Natural killer cell treated with Interleukin-12 subunit alpha and Interleukin-12 subunit beta and Interleukin-15 and Interleukin-18, amount 100 ng/mL, for 72 hours (primary cell): Measurements from ENCODE around the gene RASGEF1C. TPM values are rescaled to one million over a fixed set of nuclear protein-coding genes. Genes with fewer than 3 reads are reported as not detected.

Experiments
- ATAC-seq, 2 donors: fragments of 150-1000 bp; cut with Tn5 transposase in 1 of 2; sonication (Bioruptor Pico), chemical (Tn5 transposase) in 1 of 2; 2 replicates each; pipeline ENCODE4 v1.10.0; 2021
- DNase-seq: peaks from one replicate; pipeline ENCODE4 v3.0.0; 2022; ENCODE audit warnings: low spot score
- H3K27ac Mint-ChIP-seq, 2 donors: 1 replicate in 1 of 2; 2 replicates in 1 of 2; pipeline ENCODE4 v1.8.0; 2022; ENCODE audit warnings: mixed read lengths in 2 of 2, mild to moderate bottlenecking in 1 of 2, moderate library complexity in 1 of 2
- H3K27me3 Mint-ChIP-seq, 2 donors: 1 replicate in 1 of 2; 2 replicates in 1 of 2; pipeline ENCODE4 v1.8.0; 2022; ENCODE audit warnings: mixed read lengths in 2 of 2
- H3K36me3 Mint-ChIP-seq: one replicate; pipeline ENCODE4 v1.8.0; 2022; ENCODE audit warnings: mixed read lengths
- H3K4me1 Mint-ChIP-seq, 2 donors: 1 replicate in 1 of 2; 2 replicates in 1 of 2; pipeline ENCODE4 v1.8.0; 2022; ENCODE audit warnings: low read depth in 2 of 2, mixed read lengths in 2 of 2, mild to moderate bottlenecking in 1 of 2
- H3K4me3 Mint-ChIP-seq: one replicate; pipeline ENCODE4 v1.8.0; 2022; ENCODE audit warnings: mixed read lengths
- H3K9me3 Mint-ChIP-seq: 2 replicates; pipeline ENCODE4 v1.8.0; 2022; ENCODE audit warnings: mixed read lengths
- total RNA-seq, 2 donors: library from RNA; stranded (reverse); gene quantifications; one replicate each; pipeline ENCODE4 v1.2.3, GENCODE V29; 2022

RASGEF1C gene
- total RNA-seq, 2 donors from 2014 or later: not detected

DNA sequence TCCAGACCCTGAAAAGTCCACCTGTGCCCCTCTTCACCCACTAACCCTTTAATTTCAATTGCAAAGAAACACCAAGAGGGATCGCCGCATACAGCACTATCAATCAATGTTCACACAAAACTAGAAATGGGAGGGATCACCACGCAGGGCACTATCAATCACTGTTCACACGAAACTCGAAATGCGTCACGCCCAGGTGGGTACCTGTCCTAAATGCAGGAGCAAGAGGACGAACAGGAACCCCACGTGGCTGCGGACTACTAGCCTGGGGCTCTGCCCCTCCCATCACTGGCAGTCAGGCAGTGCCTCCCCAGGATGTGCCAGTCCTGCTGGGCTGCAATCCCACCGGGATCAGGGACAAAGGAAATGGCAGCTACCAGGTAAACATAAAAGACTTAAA, 28.2 kb downstream of the RASGEF1C start:
- H3K36me3 Mint-ChIP-seq: no peaks in the 10 kb centered on the region
- no peak overlapping the region for H3K4me3 Mint-ChIP-seq
- DNase-seq: no peak
- no peak overlapping the region for H3K27ac Mint-ChIP-seq
- no peak for ATAC-seq
- H3K9me3 Mint-ChIP-seq: no peaks in the 10 kb centered on the region
- peaks cover 0 to 3% of the 10 kb centered on the region in 2 donors for H3K4me1 Mint-ChIP-seq
- H3K27me3 Mint-ChIP-seq: peaks cover 0 to 9% of the 10 kb centered on the region in 2 donors

DNA sequence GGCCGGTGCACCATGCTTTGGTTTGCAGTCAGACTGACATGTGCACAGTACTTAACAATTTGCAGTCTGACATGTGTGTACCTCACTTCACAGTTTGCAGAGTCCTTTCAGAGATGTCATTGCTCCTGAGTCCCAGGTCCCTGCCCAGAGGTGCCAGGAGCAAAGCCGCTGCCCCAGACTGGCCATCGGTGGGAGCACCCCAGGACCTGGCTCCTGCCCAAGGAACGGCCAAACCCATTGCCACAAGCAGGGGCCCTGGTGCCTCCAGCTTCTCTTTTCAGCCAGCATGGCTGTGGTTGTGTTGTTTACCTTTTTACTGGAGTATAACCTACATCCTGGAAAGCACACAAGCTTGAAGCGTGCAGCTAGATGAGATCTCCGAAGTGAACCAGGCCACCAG, 28.6 kb downstream of the RASGEF1C start:
- DNase-seq (no peak), ATAC-seq (no peak)
- H3K27ac Mint-ChIP-seq: no peak overlapping the region
- no peak overlapping the region for H3K4me3 Mint-ChIP-seq
- no peaks in the 10 kb centered on the region for H3K9me3 Mint-ChIP-seq
- H3K4me1 Mint-ChIP-seq: peaks cover 0 to 3% of the 10 kb centered on the region in 2 donors
- H3K36me3 Mint-ChIP-seq: no peaks in the 10 kb centered on the region
- peaks cover 0 to 9% of the 10 kb centered on the region in 2 donors for H3K27me3 Mint-ChIP-seq

DNA sequence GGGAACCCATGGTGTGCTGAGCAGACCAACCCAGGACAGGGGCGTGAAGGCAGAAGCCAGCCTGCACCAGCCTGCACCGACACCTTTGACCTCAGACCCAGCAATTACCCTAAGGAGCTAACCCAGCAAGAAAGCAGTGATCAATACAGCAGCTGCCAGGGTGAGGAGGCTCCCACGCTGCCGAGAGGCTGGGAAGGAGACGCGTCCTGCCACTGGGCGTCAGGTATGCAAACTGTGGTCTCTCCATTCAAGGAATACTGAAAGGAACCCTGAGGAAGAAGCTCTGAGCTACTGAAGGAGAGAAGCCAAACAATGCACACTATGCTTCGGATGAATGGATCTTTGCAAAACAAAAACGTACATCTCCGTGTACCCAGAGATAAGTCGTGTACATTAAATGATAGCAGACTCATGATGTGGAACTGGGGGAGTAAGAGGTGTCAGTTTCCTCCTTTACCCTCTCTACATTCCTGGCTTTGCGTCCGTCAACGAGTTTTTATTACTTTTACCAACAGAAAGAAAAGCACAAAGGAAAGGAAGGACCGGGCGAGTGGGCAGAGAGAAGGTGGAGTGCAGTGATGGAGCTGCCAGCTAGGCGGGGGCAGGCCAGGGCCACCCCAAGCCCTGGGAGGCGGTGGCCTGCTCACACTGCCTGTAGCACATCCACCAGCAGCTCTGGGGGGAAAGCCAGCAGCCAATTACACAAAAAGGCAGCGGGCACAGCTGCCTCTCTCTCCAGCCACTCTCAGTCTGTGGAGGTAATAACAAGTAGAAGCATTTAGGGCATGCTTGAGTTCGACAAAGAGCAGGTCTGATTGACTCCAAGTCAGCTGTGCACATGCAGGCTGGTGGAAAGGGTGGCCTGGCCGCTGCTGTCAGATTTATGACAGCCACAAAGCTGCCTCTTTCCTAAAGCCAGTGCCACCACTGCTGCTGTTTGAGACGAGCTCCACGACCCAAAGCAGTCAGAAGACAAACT, 29.3 kb downstream of the RASGEF1C start:
- Mint-ChIP-seq H3K9me3 (no peaks in the 10 kb centered on the region), H3K4me3 (no peak overlapping the region), H3K36me3 (no peaks in the 10 kb centered on the region), H3K27me3 (peaks cover 0 to 9% of the 10 kb centered on the region in 2 donors), H3K27ac (no peak overlapping the region), H3K4me1 (peaks cover 0 to 3% of the 10 kb centered on the region in 2 donors)
- DNase-seq (no peak), ATAC-seq (no peak)

DNA sequence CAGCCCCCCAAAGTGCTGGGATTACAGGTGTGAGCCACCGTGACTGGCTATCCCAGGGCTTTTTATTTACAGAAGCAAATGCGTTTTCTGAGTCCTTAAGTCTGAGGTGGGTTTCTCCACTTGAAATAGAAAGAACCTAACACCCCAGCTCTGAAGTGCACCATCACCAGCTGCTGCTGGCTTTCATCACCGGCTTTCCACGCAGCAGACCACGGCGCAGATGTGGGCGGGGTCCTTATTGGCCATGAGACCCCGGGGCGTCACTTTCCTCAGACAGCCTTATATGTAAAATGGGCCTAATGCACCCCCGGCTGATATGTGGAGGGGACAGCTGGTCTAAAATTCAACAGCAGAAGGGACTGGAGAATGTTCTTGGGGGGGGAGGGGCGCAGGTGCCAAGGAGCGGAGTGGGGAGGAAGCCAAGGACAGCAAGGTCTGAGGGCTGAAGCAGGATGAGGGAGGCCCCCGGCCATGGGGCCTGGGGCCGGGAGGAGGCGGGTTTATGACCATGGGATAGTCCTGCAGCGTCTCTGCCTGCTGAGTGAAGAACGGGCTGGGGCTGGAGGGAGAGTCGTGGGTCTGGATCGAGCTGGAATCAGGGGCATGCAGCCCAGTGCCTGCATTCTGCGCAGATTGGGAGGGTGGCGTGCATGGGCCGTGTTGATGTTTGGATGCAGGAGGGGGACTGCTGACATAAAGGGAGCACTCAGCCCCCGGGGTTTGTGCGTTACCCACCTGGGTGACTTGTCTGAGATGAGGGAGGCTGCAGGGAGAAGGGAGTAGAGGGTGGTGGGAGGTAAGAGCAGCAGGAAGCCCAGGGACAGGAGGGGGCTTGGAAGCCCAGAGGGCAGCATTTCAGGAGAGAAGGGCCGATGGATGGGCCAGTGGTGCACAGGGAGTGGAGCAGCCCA, 30.2 kb downstream of the RASGEF1C start:
- Mint-ChIP-seq H3K27ac (no peak overlapping the region), H3K9me3 (no peaks in the 10 kb centered on the region), H3K4me3 (no peak overlapping the region), H3K36me3 (no peaks in the 10 kb centered on the region), H3K4me1 (peaks cover 0 to 3% of the 10 kb centered on the region in 2 donors), H3K27me3 (peaks cover 0 to 9% of the 10 kb centered on the region in 2 donors)
- ATAC-seq (no peak), DNase-seq (no peak)

DNA sequence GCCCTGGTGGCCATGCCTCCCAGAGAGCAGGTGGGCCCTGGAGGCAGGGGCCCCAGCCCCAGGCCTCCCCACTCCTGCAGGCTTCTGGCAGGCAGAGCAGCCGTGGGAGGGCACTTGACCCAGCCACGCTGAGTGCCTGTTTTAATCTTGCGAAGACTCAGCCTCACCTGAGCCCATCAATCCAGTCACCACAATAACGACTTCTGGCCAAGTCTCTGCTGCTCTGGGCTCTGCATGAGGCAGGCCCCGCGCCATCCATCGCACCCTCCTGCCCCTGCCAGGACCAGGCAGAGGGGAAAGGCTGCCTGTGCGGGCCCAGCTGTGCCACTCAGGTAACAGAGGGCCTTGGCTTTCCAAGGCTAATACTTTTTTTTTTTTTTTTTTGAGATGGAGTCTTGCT, 32.8 kb downstream of the RASGEF1C start:
- Mint-ChIP-seq H3K4me3 (no peak overlapping the region), H3K27ac (no peak overlapping the region), H3K4me1 (peaks cover 0 to 3% of the 10 kb centered on the region in 2 donors), H3K9me3 (no peaks in the 10 kb centered on the region), H3K36me3 (no peaks in the 10 kb centered on the region), H3K27me3 (peaks cover 0 to 9% of the 10 kb centered on the region in 2 donors)
- DNase-seq: no peak
- no peak for ATAC-seq

DNA sequence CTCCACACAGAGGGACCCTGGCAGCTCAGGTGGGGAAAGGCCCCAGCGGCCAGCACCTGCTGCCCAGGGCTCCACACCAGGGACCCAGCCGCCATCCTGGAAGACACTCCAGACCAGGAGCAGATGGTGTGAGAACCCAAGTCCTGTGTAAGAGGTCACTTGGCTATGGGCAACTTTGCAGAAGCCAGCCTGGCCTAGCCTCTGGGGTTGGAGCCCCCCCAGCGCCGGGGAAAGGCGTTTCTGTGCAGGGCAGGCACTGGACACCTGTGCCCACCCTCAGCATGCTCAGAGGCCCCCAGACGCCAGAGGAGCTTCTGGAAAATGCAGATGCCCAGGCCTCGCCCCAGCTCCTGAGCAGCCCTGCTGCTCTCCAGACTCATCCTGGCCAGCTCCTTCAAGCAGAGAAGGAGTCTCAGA, 34.0 kb downstream of the RASGEF1C start:
- Mint-ChIP-seq H3K4me3 (no peak overlapping the region), H3K27me3 (peaks cover 0 to 9% of the 10 kb centered on the region in 2 donors), H3K27ac (no peak overlapping the region), H3K36me3 (no peaks in the 10 kb centered on the region), H3K9me3 (no peaks in the 10 kb centered on the region), H3K4me1 (peaks cover 0 to 3% of the 10 kb centered on the region in 2 donors)
- peak in 1 of 2 donors; percentile 9 for ATAC-seq
- DNase-seq: no peak

DNA sequence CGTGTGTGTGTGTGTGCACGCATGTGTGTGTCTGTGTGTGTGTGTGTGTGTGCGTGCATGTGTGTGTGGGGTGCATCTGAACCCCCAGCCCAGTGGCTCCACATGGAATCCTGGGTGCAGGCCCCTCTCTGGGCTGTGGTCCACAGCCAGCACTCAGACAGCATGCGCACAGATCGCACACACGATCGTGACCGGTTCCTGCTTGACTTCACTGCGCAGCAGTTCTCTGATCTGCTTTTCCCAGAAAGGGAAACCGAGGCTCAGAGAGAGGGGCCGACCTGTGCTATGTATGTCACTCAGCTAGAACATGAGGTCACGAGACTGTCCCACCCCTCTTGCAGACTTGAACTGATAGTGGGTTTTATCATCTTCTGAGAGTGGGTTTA, 34.4 kb downstream of the RASGEF1C start:
- H3K4me1 Mint-ChIP-seq: peaks cover 0 to 3% of the 10 kb centered on the region in 2 donors
- no peak overlapping the region for H3K4me3 Mint-ChIP-seq
- H3K27ac Mint-ChIP-seq: no peak overlapping the region
- no peak for DNase-seq
- peaks cover 0 to 7% of the 10 kb centered on the region in 2 donors for H3K27me3 Mint-ChIP-seq
- no peaks in the 10 kb centered on the region for H3K36me3 Mint-ChIP-seq
- ATAC-seq: no peak
- no peaks in the 10 kb centered on the region for H3K9me3 Mint-ChIP-seq

DNA sequence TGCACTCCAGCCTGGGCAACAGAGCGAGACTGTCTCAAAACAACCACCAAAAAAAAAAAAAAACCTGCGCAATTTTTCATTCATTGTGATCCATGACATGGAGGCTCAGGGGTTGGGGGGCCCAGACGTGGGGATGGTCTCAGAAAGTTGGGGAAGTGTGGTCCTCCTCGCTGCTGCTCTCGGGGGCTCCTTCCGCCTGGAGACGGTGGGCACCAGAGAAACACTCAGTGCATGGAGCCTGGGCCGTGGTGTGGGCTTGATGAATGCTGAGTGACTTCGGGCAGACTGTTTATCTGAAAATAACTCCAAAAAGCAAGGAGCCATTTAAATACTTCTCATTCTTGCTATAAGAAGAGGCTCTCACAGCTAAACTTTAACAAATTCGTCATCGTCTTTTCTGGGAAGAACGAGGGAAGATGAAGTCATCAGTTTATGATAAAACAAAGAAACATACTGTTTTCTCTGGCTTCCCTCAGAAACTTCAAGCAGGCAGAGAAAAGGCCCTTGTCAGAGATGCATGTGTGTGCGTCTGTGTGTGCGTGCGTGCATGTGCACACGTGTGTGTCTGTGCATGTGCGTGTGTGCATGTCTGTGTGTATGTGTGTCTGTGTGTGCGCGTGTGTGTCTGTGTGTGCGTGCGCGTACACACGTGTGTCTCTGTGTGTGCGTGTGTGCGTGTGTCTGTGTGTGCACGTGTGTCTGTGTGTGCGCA, 35.0 kb downstream of the RASGEF1C start:
- Mint-ChIP-seq H3K36me3 (no peaks in the 10 kb centered on the region), H3K4me3 (no peak overlapping the region), H3K4me1 (peaks cover 0 to 3% of the 10 kb centered on the region in 2 donors), H3K27me3 (peaks cover 0 to 4% of the 10 kb centered on the region in 2 donors), H3K27ac (no peak overlapping the region), H3K9me3 (no peaks in the 10 kb centered on the region)
- no peak for ATAC-seq
- no peak for DNase-seq

DNA sequence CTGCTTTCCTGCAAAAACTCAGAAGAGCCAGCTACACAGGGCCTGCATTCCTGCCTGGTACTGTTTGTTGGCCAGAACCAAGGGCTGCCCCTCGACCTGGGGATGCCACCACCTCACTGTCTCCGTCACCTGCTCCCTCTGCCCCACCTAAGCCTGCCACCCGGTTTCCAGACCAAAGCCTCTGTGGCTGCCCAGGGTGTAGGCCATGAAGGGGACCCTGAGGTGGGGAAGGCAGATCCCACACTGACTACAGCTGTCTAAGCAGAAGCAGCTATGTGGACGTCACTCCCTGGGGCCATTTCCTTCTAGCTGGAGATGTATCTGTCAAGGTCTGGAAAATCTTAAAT, 35.8 kb downstream of the RASGEF1C start:
- no peak for DNase-seq
- ATAC-seq: no peak
- no peak overlapping the region for H3K27ac Mint-ChIP-seq

DNA sequence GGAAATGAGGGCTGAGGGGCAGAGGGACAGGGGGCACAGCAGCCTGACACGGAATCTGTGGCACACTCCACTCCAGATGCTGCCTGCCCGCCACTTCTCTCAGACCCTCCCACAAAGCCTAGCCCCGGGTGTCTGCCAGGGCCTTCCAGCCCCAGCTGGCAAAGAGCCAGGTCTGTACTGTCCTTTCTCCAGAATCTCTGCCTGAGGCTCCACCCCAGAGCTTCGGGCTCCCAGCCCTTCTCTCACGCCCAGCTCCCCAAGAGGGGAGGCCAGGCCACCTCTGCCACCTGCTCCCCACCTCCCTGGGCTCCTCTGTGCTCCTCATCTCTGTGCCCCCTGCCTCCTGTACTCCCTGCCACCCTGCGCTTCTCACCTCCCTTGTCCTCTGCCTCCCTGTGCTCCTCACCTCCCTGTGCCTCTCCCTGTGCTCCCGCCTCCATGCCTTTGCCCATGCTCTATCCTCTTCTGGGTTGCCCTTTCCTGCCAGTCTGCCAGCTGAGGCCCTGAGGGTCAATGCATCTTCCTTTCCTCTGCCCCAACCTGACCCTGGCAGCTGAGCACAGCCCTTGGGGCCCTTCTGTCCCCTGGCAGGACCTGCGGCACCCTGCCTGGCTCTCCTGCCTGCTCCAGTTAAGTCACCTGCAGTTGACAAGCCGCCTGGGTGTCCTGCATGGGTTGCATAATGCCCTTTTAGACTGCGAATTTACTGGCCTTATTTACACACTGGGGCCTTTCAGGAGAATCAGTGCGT, 36.4 kb downstream of the RASGEF1C start:
- ATAC-seq: no peak
- H3K27ac Mint-ChIP-seq: no peak overlapping the region
- H3K4me3 Mint-ChIP-seq: no peak overlapping the region
- H3K4me1 Mint-ChIP-seq: peaks cover 0 to 3% of the 10 kb centered on the region in 2 donors
- no peaks in the 10 kb centered on the region for H3K36me3 Mint-ChIP-seq
- H3K9me3 Mint-ChIP-seq: no peaks in the 10 kb centered on the region
- no peak for DNase-seq
- H3K27me3 Mint-ChIP-seq: peaks cover 0 to 3% of the 10 kb centered on the region in 2 donors

More for the DNA sequence above, 35.8 kb downstream of the RASGEF1C start:
- H3K4me3 Mint-ChIP-seq: no peak overlapping the region
- H3K36me3 Mint-ChIP-seq: no peaks in the 10 kb centered on the region
- H3K27me3 Mint-ChIP-seq: peaks cover 0 to 2% of the 10 kb centered on the region in 2 donors
- H3K9me3 Mint-ChIP-seq: no peaks in the 10 kb centered on the region
- H3K4me1 Mint-ChIP-seq: peaks cover 0 to 3% of the 10 kb centered on the region in 2 donors

DNA sequence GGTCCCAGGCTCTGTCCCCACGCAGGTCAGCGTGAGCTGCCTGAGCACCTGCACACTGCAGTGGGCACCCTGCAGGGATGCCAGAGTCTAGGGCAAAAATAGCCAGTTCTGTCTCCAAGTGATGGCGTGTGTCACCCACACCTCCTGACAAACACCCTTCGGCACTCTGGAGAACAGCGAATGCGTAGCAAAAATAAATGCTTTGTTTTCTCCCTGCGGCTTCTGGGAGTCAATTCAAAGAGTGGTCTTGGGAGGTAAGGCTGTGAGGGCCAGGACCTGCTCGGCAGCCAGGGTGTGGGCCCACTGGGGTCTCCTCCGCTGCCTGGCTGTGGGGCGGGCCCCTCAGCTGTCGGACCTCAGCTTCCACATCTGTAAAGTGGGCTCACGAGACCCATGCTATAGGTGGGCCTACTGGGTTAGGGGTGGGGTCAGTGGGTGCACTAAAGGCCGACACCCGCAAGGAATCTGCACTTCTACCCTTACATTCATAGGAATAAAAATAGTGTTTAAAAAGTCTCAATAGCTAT, 37.4 kb downstream of the RASGEF1C start:
- no peak overlapping the region for H3K27ac Mint-ChIP-seq
- no peaks in the 10 kb centered on the region for H3K36me3 Mint-ChIP-seq
- ATAC-seq: no peak
- H3K4me1 Mint-ChIP-seq: no peaks in the 10 kb centered on the region
- no peak for DNase-seq
- no peaks in the 10 kb centered on the region for H3K9me3 Mint-ChIP-seq
- H3K4me3 Mint-ChIP-seq: no peak overlapping the region
- peaks cover 0 to 3% of the 10 kb centered on the region in 2 donors for H3K27me3 Mint-ChIP-seq

DNA sequence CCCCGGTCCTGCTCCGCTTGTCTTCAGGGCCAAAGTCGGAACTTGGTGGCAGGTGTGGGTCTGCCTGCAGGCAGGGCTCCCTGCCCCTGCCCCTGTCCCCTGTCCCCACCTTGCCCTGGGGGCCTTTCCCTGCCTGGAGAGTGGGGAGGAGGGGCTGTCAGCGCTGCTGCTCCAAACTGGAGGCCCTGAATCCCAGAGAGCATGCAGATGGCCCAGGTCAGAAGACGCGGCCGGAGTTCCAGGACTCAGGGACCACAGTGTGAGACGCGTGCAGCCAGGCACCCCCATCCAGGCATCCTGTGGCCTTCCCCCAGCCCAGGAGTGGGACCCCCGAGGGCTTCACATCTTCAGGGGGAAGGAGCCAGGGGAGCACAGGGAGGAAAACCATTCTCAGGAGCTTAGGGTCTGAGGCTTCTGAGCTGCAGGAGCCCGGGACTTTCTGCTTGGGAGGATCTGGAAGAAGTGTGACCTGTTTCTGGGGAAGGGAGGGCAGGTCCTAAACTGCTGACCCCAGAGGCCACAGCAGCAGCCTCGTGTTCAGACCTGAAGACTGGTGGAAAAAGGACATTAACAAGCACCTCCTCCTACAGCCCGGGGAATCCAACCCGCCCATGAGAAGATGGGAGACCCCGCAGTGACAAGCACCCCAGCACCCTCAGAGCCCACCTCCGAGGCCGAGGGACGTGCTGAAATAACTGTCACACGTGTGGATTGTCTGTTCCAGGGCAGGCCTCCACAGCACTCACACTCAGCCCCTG, 38.0 kb downstream of the RASGEF1C start:
- Mint-ChIP-seq H3K9me3 (no peaks in the 10 kb centered on the region), H3K27ac (no peak overlapping the region), H3K27me3 (peaks cover 0 to 3% of the 10 kb centered on the region in 2 donors), H3K36me3 (no peaks in the 10 kb centered on the region), H3K4me1 (no peaks in the 10 kb centered on the region), H3K4me3 (no peak overlapping the region)
- DNase-seq: no peak
- peak in 1 of 2 donors; percentile 9 for ATAC-seq
